OCI-LY1 (cell line): ENCODE measurements around the gene TRAF5.

Experiments
- H2AFZ ChIP-seq: fragments of 200-600 bp; sonication (generic), shearing (Covaris generic); 2 replicates; pipeline ENCODE4 v1.6.0; 2014; ENCODE audit warnings: antibody characterized with exemption, mild to moderate bottlenecking, low read length
- H3F3A ChIP-seq: fragments of 200-600 bp; sonication (generic), shearing (Covaris generic); 2 replicates; pipeline ENCODE4 v1.6.0; 2014; ENCODE audit warnings: mild to moderate bottlenecking, antibody characterized with exemption, low read length, moderate library complexity; ENCODE audit not compliant: insufficient read depth
- H3K27ac ChIP-seq: fragments of 200-600 bp; sonication (generic); 2 replicates; pipeline ENCODE4 v1.5.1; 2014; ENCODE audit warnings: low read length, mixed run types, mild to moderate bottlenecking, low read depth; ENCODE audit not compliant: poor library complexity, severe bottlenecking
- H3K27me3 ChIP-seq: fragments of 200-600 bp; sonication (generic); 2 replicates; pipeline ENCODE4 v1.6.0; 2014; ENCODE audit warnings: antibody characterized with exemption, mild to moderate bottlenecking, low read length, moderate library complexity; ENCODE audit not compliant: insufficient read depth
- H3K36me3 ChIP-seq: fragments of 200-600 bp; sonication (generic); 2 replicates; pipeline ENCODE4 v1.6.1; 2014; ENCODE audit warnings: mild to moderate bottlenecking, antibody characterized with exemption, low read length, moderate library complexity, mixed read lengths; ENCODE audit not compliant: insufficient read depth
- H3K4me1 ChIP-seq: fragments of 200-600 bp; sonication (generic); 2 replicates; pipeline ENCODE4 v1.5.1; 2014; ENCODE audit warnings: mild to moderate bottlenecking, low read length, moderate library complexity; ENCODE audit not compliant: insufficient read depth, severe bottlenecking
- H3K4me2 ChIP-seq: fragments of 200-600 bp; sonication (generic), shearing (Covaris generic); 2 replicates; pipeline ENCODE4 v1.6.1; 2014; ENCODE audit warnings: low read length
- H3K4me3 ChIP-seq: fragments of 200-600 bp; sonication (generic); 2 replicates; pipeline ENCODE4 v1.5.1; 2014; ENCODE audit warnings: low read length, low read depth, mild to moderate bottlenecking, mixed read lengths; ENCODE audit not compliant: poor library complexity, severe bottlenecking
- H3K79me2 ChIP-seq: fragments of 200-600 bp; shearing (Covaris generic); 2 replicates; pipeline ENCODE4 v1.6.1; 2016; ENCODE audit warnings: mixed run types, low read length, mixed read lengths; ENCODE audit not compliant: insufficient read depth
- H3K9ac ChIP-seq: fragments of 200-600 bp; sonication (generic), shearing (Covaris generic); 2 replicates; pipeline ENCODE4 v1.6.1; 2014; ENCODE audit warnings: mild to moderate bottlenecking, low read length, mixed read lengths
- H3K9me2 ChIP-seq: fragments of 200-600 bp; sonication (generic), shearing (Covaris generic); 2 replicates; pipeline ENCODE4 v1.6.1; 2014; ENCODE audit warnings: low read depth, mild to moderate bottlenecking, low read length, mixed read lengths
- H3K9me3 ChIP-seq: fragments of 200-600 bp; shearing (Covaris generic); 2 replicates; pipeline ENCODE4 v1.6.1; 2014; ENCODE audit warnings: low read length, mixed read lengths
- H4K20me1 ChIP-seq: fragments of 200-600 bp; sonication (generic), shearing (Covaris generic); 2 replicates; pipeline ENCODE4 v1.6.0; 2016; ENCODE audit warnings: mild to moderate bottlenecking, low read length; ENCODE audit not compliant: insufficient read depth
- CTCF ChIP-seq: fragments of 200-600 bp; sonication (generic), shearing (Covaris generic); IDR thresholded peaks from 2 replicates; pipeline ENCODE4 v1.5.1; 2017; ENCODE audit warnings: mild to moderate bottlenecking, antibody characterized with exemption, low read length, moderate library complexity, mixed read lengths
- EZH2 ChIP-seq: fragments of 200-600 bp; sonication (generic), shearing (Covaris generic); IDR thresholded peaks from 2 replicates; pipeline ENCODE4 v1.8.0; 2017; ENCODE audit warnings: borderline replicate concordance, mixed run types, mild to moderate bottlenecking, antibody characterized with exemption, low read length, moderate library complexity, mixed read lengths

The TRAF5 gene

DNA sequence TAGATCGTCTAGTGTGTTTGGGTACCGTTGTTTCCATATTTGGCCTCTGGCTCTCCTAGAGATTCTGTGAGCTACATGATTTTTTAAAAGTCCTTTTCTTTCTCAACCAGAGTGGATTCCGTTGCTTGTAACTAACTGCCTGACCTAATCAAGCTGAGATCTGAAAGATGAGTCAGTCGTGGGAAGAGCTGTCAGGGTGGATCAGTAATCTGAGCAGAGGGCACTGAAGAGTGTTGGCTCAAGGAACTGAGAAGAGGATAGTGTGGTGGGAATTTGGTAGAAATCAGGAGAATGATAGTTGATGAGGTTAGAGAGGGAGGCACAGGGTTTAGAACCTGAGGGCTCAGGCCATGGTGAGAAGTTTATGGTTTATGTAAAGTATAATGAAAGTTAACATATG is 52.2 kb downstream of the TRAF5 start:
- peaks cover 15% of the 10 kb centered on the region for H3K4me1 ChIP-seq
- no peaks in the 10 kb centered on the region for H3K9me3 ChIP-seq
- no peak overlapping the region for H3K9ac ChIP-seq
- H3K27me3 ChIP-seq: no peaks in the 10 kb centered on the region
- peaks cover 8% of the 10 kb centered on the region; the same call in 1 of the 2 replicates for H3K79me2 ChIP-seq
- no peak overlapping the region for H3K27ac ChIP-seq
- H3K36me3 ChIP-seq: peaks cover 32% of the 10 kb centered on the region; the same call in 1 of the 2 replicates
- no peaks in the 10 kb centered on the region for H4K20me1 ChIP-seq
- no peak overlapping the region for H3K4me2 ChIP-seq
- no peak overlapping the region for H3K4me3 ChIP-seq
- H2AFZ ChIP-seq: no peak overlapping the region
- TF ChIP-seq EZH2: no peak
- no peak for TF ChIP-seq CTCF
- H3K9me2 ChIP-seq: no peaks in the 10 kb centered on the region
- no peaks in the 10 kb centered on the region for H3F3A ChIP-seq

DNA sequence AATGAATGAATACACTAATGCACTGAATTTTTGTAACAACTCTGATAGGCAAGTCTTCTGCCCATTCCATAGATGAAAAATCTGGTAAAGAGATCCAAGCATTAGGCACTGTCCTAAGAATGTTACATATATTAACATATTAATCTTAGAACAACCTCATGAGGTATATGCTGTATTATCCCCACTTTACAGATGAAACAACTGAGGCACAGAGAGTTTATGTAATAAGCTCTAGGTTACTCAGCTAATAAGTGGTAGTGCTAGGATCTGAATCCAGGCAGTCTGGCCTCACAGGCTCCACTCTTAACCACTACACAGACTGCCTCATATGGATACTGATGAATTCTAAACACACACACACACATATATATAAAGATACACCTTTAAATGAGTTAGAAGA is 52.8 kb downstream of the TRAF5 start:
- Histone ChIP-seq H3K27me3 (no peaks in the 10 kb centered on the region), H3K79me2 (peaks cover 9% of the 10 kb centered on the region; the same call in 1 of the 2 replicates), H3K27ac (no peak overlapping the region), H3F3A (no peaks in the 10 kb centered on the region), H3K9ac (no peak overlapping the region), H3K9me3 (no peaks in the 10 kb centered on the region), H4K20me1 (no peaks in the 10 kb centered on the region), H3K36me3 (peaks cover 26% of the 10 kb centered on the region; the same call in 1 of the 2 replicates), H3K9me2 (no peaks in the 10 kb centered on the region), H3K4me1 (peaks cover 19% of the 10 kb centered on the region), H3K4me2 (no peak overlapping the region), H3K4me3 (no peak overlapping the region), H2AFZ (no peak overlapping the region)
- TF ChIP-seq CTCF (no peak), EZH2 (no peak)

- no peaks in the 10 kb centered on the region for H3F3A ChIP-seq
- no peak overlapping the region for H3K27ac ChIP-seq
- H3K4me2 ChIP-seq: peak overlapping the region; percentile 91
- no peak for TF ChIP-seq EZH2
- no peak for TF ChIP-seq CTCF
- no peaks in the 10 kb centered on the region for H3K27me3 ChIP-seq
- H3K9me3 ChIP-seq: no peaks in the 10 kb centered on the region
- peak overlapping the region; percentile 70; the same call in 1 of the 2 replicates for H2AFZ ChIP-seq
- H4K20me1 ChIP-seq: no peaks in the 10 kb centered on the region
- H3K36me3 ChIP-seq: peaks cover 9% of the 10 kb centered on the region; the same call in 1 of the 2 replicates
- H3K4me3 ChIP-seq: peak overlapping the region; percentile 88
- peaks cover 9% of the 10 kb centered on the region; the same call in 1 of the 2 replicates for H3K79me2 ChIP-seq
- H3K4me1 ChIP-seq: peaks cover 19% of the 10 kb centered on the region
- no peaks in the 10 kb centered on the region for H3K9me2 ChIP-seq
- peak overlapping the region; percentile 96 for H3K9ac ChIP-seq
These were observed 55.0 kb downstream of the TRAF5 start for GRCh38 chr1:211381481-211382181.
